Caki2 (cell line): Measurements from ENCODE around the gene LRRC63. TPM values are rescaled to one million over a fixed set of nuclear protein-coding genes. Genes with fewer than 3 reads are reported as not detected.

Experiments
- DNase-seq: peaks from one replicate; pipeline ENCODE4 v3.0.0-alpha.2; 2015; ENCODE audit warnings: low read depth
- in situ Hi-C: cut with HindIII; loops from 2 replicates; pipeline ENCODE4 v1.10.0; 2016; ENCODE audit warnings: low sequenced_read_pairs, low pct_unique_long_range_greater_than_20kb, mixed read lengths
- total RNA-seq: library from RNA; depleted of rRNA; stranded (reverse); fragments of >200 nt; shearing (Covaris generic); gene quantifications from 2 replicates; pipeline ENCODE4 v1.2.3, GENCODE V29; 2014; ENCODE audit warnings: low replicate concordance; rRNA removed

The LRRC63 gene
- total RNA-seq, 1 experiment from 2014 or later: not detected

GRCh38 chr13:46321494-46322225 lies 109.9 kb downstream of the LRRC63 start:
- DNase-seq: peak; percentile 19

GRCh38 chr13:46324976-46325375 lies 113.2 kb downstream of the LRRC63 start:
- DNase-seq: no peak
- in situ Hi-C loops: no loop called here

More at GRCh38 chr13:46321494-46322225, 109.9 kb downstream of the LRRC63 start:
- in situ Hi-C loops: no loop called here

Other genes with a start within 250 kb of the LRRC63 start
- gene ZC3H13, start 159.2 kb upstream of the LRRC63 start, total RNA-seq: 7.4 and 9.8 TPM in 2 replicates
- gene CPB2, start 106.9 kb upstream of the LRRC63 start, total RNA-seq: not detected in 2 replicates
- gene LCP1, start 29.8 kb upstream of the LRRC63 start, total RNA-seq: not detected in 2 replicates
- gene RUBCNL, start 175.3 kb downstream of the LRRC63 start, total RNA-seq: not detected in 2 replicates